Measurements from ENCODE around the gene PLEKHF1. TPM values are rescaled to one million over a fixed set of nuclear protein-coding genes. Genes with fewer than 3 reads are reported as not detected.

Gene PLEKHF1
- total and polyA plus RNA-seq, 2 of the 13 experiments (the other 11 are each of a cell fraction or from before 2014, with no cell fraction given), result 2.9 to 3.8 TPM

GRCh38 chr19:29708554-29709439 is 43.5 kb downstream of the PLEKHF1 start (continued):
- peak; percentile 53; the same call in 1 of the 2 replicates for TF ChIP-seq ZBED4 (CRISPR knock-in tag; IDR thresholded peaks at IDR 0.05; ENCODE audit: borderline replicate concordance)
- TF ChIP-seq ZNF547 (CRISPR knock-in tag; IDR thresholded peaks at IDR 0.05), result no peak
- TF ChIP-seq ATF7 (IDR thresholded peaks at IDR 0.05), result no peak
- peak; percentile 14; the same call in 1 of the 2 replicates for TF ChIP-seq ATF7 (CRISPR knock-in tag; IDR thresholded peaks at IDR 0.05)
- TF ChIP-seq DDIT3 (CRISPR knock-in tag; IDR thresholded peaks at IDR 0.05), result no peak
- peak; percentile 87; the same call in 1 of the 2 replicates for TF ChIP-seq MYC (CRISPR knock-in tag; IDR thresholded peaks at IDR 0.05; ENCODE audit: borderline replicate concordance)
- 0 out of 2 replicates have a peak, but pooled peaks have one; percentile 50 for TF ChIP-seq ZNF543 (CRISPR knock-in tag; IDR thresholded peaks at IDR 0.05)
- no peak for TF ChIP-seq KLF12 (CRISPR knock-in tag; IDR thresholded peaks at IDR 0.05; ENCODE audit: borderline replicate concordance)
- peak; percentile 51; the same call in 1 of the 2 replicates for TF ChIP-seq ZMYM3 (CRISPR knock-in tag; IDR thresholded peaks at IDR 0.05)
- TF ChIP-seq TBL1XR1 (IDR thresholded peaks at IDR 0.05; ENCODE audit: borderline replicate concordance, low read length, partially characterized antibody), result peak; percentile 11
- TF ChIP-seq ZFP91 (CRISPR knock-in tag; IDR thresholded peaks at IDR 0.05; ENCODE audit: borderline replicate concordance), result peak; percentile 76
- no peak for TF ChIP-seq HCFC1 (IDR thresholded peaks at IDR 0.05; ENCODE audit: low read depth, low read length)
- 0 out of 2 replicates have a peak, but pooled peaks have one; percentile 21 for TF ChIP-seq ZKSCAN8 (CRISPR knock-in tag; IDR thresholded peaks at IDR 0.05; ENCODE audit: borderline replicate concordance)
- no peak for TF ChIP-seq PAF1 (CRISPR knock-in tag; IDR thresholded peaks at IDR 0.05)
- TF ChIP-seq ZNF280B (CRISPR knock-in tag; IDR thresholded peaks at IDR 0.05; ENCODE audit: borderline replicate concordance), result no peak
- TF ChIP-seq CBX5 (CRISPR knock-in tag; IDR thresholded peaks at IDR 0.05; ENCODE audit: borderline replicate concordance), result 0 out of 2 replicates have a peak, but pooled peaks have one; percentile 47
- peak; percentile 49; the same call in 1 of the 2 replicates for TF ChIP-seq DPF2 (CRISPR knock-in tag; IDR thresholded peaks at IDR 0.05; ENCODE audit: borderline replicate concordance, low read depth)
- no peak for TF ChIP-seq MAZ (IDR thresholded peaks at IDR 0.05; ENCODE audit: borderline replicate concordance, low read depth, low read length)
- no peak for TF ChIP-seq MAZ (CRISPR knock-in tag; IDR thresholded peaks at IDR 0.05; ENCODE audit: low read depth)
- TF ChIP-seq RFX1 (IDR thresholded peaks at IDR 0.05), result no peak
- TF ChIP-seq TSC22D2 (CRISPR knock-in tag; IDR thresholded peaks at IDR 0.05; ENCODE audit: borderline replicate concordance), result no peak
